Adrenal gland (tissue), 12 donors: Measurements from ENCODE around the gene PNPLA3. TPM values are rescaled to one million over a fixed set of nuclear protein-coding genes. Genes with fewer than 3 reads are reported as not detected.

Source experiments
- DNase-seq, 7 donors: peaks; one replicate each; pipeline ENCODE4 v3.0.0-alpha.2; 2019 to 2020
- H3K27ac ChIP-seq, 5 donors: fragments of 200-600 bp; sonication (generic) in 4 of 5; 1 replicate in 3 of 5; 2 replicates in 2 of 5; pipeline versions ENCODE4 v1.5.1 to v1.8.0; 2016 to 2020; ENCODE audit warnings: mild to moderate bottlenecking in 1 of 5
- H3K27me3 ChIP-seq: fragments of 200-600 bp; 2 replicates; pipeline ENCODE4 v1.8.0; 2021
- H3K36me3 ChIP-seq, 2 donors: fragments of 200-600 bp; replicated peaks in 1 of 2; 1 replicate in 1 of 2; 2 replicates in 1 of 2; pipeline versions ENCODE4 v1.5.1 to v1.8.0; 2018 to 2022
- H3K4me1 ChIP-seq, 2 donors: fragments of 200-600 bp; replicated peaks in 1 of 2; 1 replicate in 1 of 2; 2 replicates in 1 of 2; pipeline versions ENCODE4 v1.5.1 to v1.8.0; 2018 to 2021
- H3K4me3 ChIP-seq, 4 donors: fragments of 200-600 bp; sonication (generic) in 3 of 4; one replicate each; pipeline ENCODE4 v1.5.1; 2016 to 2018
- H3K9me3 ChIP-seq, 3 donors: fragments of 200-600 bp; sonication (generic) in 1 of 3; replicated peaks in 1 of 3; 1 replicate in 2 of 3; 2 replicates in 1 of 3; pipeline versions ENCODE4 v1.5.1 to v1.8.0; 2016 to 2021
- CTCF ChIP-seq, 6 experiments: fragments of 450-650 bp in 4 of 6; fragments of 200-600 bp in 2 of 6; sonication (generic) in 1 of 6; IDR thresholded peaks; 1 replicate in 5 of 6; 2 replicates in 1 of 6; pipeline versions ENCODE4 v1.5.1 to v1.8.0; 2016 to 2021; ENCODE audit warnings: antibody characterized with exemption in 6 of 6, mild to moderate bottlenecking in 2 of 6, moderate library complexity in 1 of 6
- POLR2A ChIP-seq, 2 donors: fragments of 450-650 bp; IDR thresholded peaks; one replicate each; pipeline ENCODE4 v1.6.1; 2017; ENCODE audit warnings: antibody characterized with exemption in 2 of 2, mild to moderate bottlenecking in 2 of 2, moderate library complexity in 1 of 2
- WGBS, 4 donors: extraction: QIAGEN DNeasy Blood & Tissue Kit in 2 of 4; methylation state at CpG; one replicate each; pipeline versions ENCODE4 v1.1.5 to v1.1.7; 2013 to 2017; 5-methylcytosine and 5-hydroxymethylcytosine counted together
- intact Hi-C, 2 donors: fragments of 100-400 bp; cut with DNase I; formaldehyde crosslinking; loops; one replicate each; pipeline versions ENCODE4 v1.14.1 to v1.15.0; 2022 to 2023
- polyA plus RNA-seq, 3 donors: library from polyadenylated mRNA; stranded (reverse); fragments of 200-250 nt in 2 of 3; fragments of 350-450 nt in 1 of 3; fragmentation: Illumina TruSeq in 1 of 3; extraction: RNeasy Lipid Tissue Mini Kit (QIAGEN cat#74804) in 1 of 3; gene quantifications; one replicate each; pipeline ENCODE4 v1.2.3, GENCODE V29; 2013 to 2014
- total RNA-seq, 9 donors: library from RNA; depleted of rRNA in 4 of 9; stranded (reverse); fragments of >200 nt in 4 of 9; fragments of 120-200 nt in 1 of 9; fragmentation: NEBNext Ultra II Directional in 1 of 9; extraction: Animal tissue kit (Norgen Biotek cat#: 25700) in 1 of 9; gene quantifications; one replicate each; pipeline versions ENCODE4 v1.1.0 to v1.2.4, GENCODE V29; 2013 to 2023
- donor health status: healthy with polysubstance abuse.
- donor health status: Bipolar disorder and iron deficiency.
- donor health status: DM: yes; HTN: yes; CAD: no.
- donor health status: DM: no; HTN: no; CAD: no.
- donor health status: DM: no; HTN: no; CAD: no.
- donor health status: DM: yes; HTN: yes; CAD: no.

The PNPLA3 gene
- total and polyA plus RNA-seq, 12 donors, result 0.15 to 4.4 (median 0.42) TPM; not detected in 1

DNA sequence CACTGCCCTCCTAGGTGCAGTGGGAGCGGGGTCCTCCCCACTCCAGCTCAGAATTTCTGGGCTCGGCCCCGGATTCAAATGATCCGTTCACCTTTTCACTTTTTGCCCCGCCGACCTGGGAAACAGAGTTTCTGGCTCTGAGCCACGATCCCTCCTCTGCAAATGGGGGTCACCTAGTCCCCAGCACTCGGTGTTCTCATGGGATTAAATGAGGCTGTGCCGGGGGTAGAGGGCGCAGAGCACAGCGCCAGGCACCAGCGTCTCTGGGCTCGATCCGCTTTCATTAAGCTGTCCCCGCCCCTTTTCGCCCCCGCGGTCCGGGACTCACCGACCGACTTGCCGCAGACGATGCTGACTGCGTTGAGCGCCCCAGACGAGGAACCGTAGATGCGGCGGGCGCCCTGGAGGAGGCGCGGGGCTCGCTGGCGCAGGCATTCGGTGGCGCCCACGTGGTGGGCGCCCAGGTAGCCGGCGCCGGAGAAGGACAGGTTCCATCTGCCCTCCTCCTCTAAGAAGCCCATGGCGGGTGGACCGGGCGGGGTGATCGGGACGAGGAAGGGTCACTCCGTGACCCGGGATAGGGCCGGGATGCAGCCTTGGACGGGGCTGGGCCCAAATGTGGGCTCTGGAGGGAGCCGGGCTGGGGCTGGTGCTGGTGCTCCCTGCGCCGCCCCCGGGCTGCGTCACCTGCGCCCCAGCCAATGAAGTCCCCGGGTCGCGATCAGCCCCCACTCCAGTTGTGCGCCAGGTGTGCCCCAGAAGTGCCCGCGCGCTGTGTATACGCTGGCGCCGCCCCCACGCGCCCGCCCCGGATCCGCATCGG is 32.0 kb upstream of the PNPLA3 start, which contains the start of gene PNPLA5:
PNPLA5 (minus strand) TSS at position 654 of the 823 bp plus-strand sequence; CDS start at position 521, 133 bp downstream.
- 1 to 11% (median 4%) methylated on average over 9 to 72 of the region's 72 CpGs for WGBS, 4 donors
- H3K36me3 ChIP-seq, result no peaks in the 10 kb centered on the region
- no peak within 1 kb of the TSS for H3K27ac ChIP-seq
- no peaks in the 10 kb centered on the region for H3K9me3 ChIP-seq
- peak in 1 of 7 donors; percentile 10 for DNase-seq
- peaks cover 49% of the 10 kb centered on the region for H3K27me3 ChIP-seq
- intact Hi-C loops, result no loop called here
- TF ChIP-seq POLR2A (IDR thresholded peaks at IDR 0.05) (no peak), CTCF (IDR thresholded peaks at IDR 0.05) (no peak)
- no peak within 1 kb of the TSS for H3K4me3 ChIP-seq
- H3K4me1 ChIP-seq, result no peaks in the 10 kb centered on the region

DNA sequence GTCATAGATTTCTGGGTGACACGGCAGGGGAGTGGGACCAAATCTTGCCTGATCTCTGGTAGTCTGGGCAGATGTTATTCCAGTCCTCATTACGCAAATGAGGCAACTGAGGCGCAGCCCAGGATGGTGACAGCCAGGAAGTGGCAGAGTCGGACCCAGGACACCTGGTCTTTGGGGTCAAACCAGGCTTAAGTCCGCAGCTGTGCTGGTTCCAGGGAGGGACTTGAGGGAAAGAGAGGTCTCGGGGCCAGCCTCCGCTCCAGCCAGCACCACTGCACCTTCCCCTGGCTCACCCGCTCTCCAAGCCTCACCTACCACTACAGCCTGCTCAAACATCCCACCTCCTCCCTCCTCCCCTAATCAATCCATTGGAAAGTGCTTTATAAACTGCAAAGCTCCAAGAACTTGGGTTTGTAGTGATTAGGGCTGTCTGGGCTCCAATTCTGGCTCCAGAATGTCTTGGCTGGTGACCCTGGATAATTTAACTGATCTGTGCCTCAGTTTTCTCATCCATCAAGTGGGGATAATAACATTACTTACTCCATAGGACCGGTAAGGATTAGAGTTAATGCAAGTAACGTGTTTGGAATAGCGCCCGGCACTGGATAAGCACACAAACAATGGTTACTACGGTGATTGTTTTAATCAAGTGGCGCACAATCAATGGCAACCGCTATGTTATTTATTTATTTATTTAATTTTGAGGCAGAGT is 31.3 kb upstream of the PNPLA3 start:
- DNase-seq, result no peak
- H3K4me1 ChIP-seq, result no peaks in the 10 kb centered on the region
- H3K27me3 ChIP-seq, result peaks cover 49% of the 10 kb centered on the region
- intact Hi-C loops, result no loop called here
- H3K36me3 ChIP-seq, result no peaks in the 10 kb centered on the region
- H3K9me3 ChIP-seq, result no peaks in the 10 kb centered on the region
- 51 to 77% (median 65%) methylated on average over 9 to 15 of the region's 15 CpGs for WGBS, 4 donors
- H3K27ac ChIP-seq, result no peak overlapping the region
- TF ChIP-seq CTCF (IDR thresholded peaks at IDR 0.05) (no peak), POLR2A (IDR thresholded peaks at IDR 0.05) (no peak)
- no peak overlapping the region for H3K4me3 ChIP-seq

DNA sequence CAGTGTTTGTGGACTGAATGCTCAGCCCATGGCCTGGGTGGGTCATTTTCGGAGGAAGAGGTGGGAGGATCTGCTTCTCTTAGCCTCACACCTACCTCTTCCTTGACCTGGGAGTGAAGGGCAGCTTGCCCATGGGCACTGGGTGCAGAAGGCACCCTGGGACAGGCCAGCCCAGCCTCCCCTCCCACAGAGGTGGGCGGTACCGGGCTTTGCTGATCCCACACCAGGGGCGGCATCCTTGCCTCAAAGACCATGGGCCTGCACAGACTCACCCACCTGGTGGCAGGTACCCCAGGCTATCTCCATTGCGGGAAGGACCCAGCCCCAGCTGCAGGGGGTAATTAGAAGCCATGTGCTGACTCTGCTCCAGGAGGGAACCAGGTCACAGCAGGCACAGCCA is 30.3 kb upstream of the PNPLA3 start:
- DNase-seq, result no peak
- Histone ChIP-seq H3K27me3 (peaks cover 49% of the 10 kb centered on the region), H3K4me1 (no peaks in the 10 kb centered on the region), H3K4me3 (no peak overlapping the region), H3K27ac (no peak overlapping the region), H3K9me3 (no peaks in the 10 kb centered on the region), H3K36me3 (no peaks in the 10 kb centered on the region)
- 55 to 80% (median 62%) methylated on average over 5 of the region's 5 CpGs; no CpG with 5 or more reads in 1 of the 4 donors for WGBS, 4 donors
- intact Hi-C loops, result no loop called here
- TF ChIP-seq POLR2A (IDR thresholded peaks at IDR 0.05), result no peak
- no peak for TF ChIP-seq CTCF (IDR thresholded peaks at IDR 0.05)

GRCh38 chr22:43894122-43894521 is 29.5 kb upstream of the PNPLA3 start:
- intact Hi-C loops, result no loop called here
- no peak for DNase-seq
- Histone ChIP-seq H3K9me3 (no peaks in the 10 kb centered on the region), H3K27ac (no peak overlapping the region), H3K4me1 (no peaks in the 10 kb centered on the region), H3K4me3 (no peak overlapping the region), H3K27me3 (peaks cover 43% of the 10 kb centered on the region), H3K36me3 (no peaks in the 10 kb centered on the region)
- no peak for TF ChIP-seq CTCF (IDR thresholded peaks at IDR 0.05)
- TF ChIP-seq POLR2A (IDR thresholded peaks at IDR 0.05), result no peak
- 62 to 100% (median 89%) methylated on average over 1 to 5 of the region's 5 CpGs for WGBS, 4 donors
